Activated T-helper 1 cell treated with anti-CD3 and anti-CD28 coated beads, Interleukin-2, amount 50 U/mL, for 16 hours (primary cell): ENCODE measurements around the gene RFX5.

ENCODE experiments used
- DNase-seq, 2 donors: peaks; one replicate each; pipeline ENCODE4 v3.0.0-alpha.2; 2020; ENCODE audit warnings: low read depth in 1 of 2, low spot score in 1 of 2

Gene RFX5

GRCh38 chr1:151325231-151325630 is 21.8 kb downstream of the RFX5 start:
- no peak for DNase-seq

- no peak for DNase-seq
Observed at GRCh38 chr1:151324390-151324930, 22.6 kb downstream of the RFX5 start.

- DNase-seq = no peak
Observed at GRCh38 chr1:151318975-151319374, 28.1 kb downstream of the RFX5 start.

- no peak for DNase-seq
Observed at GRCh38 chr1:151315565-151316235, 31.4 kb downstream of the RFX5 start.

GRCh38 chr1:151314137-151314875 is 32.7 kb downstream of the RFX5 start:
- no peak for DNase-seq

GRCh38 chr1:151313501-151313900 is 33.6 kb downstream of the RFX5 start:
- DNase-seq = no peak

GRCh38 chr1:151312826-151313225 is 34.2 kb downstream of the RFX5 start:
- no peak for DNase-seq

- no peak for DNase-seq
Observed at GRCh38 chr1:151312411-151312810, 34.6 kb downstream of the RFX5 start.

- peak in 1 of 2 donors; percentile 67 for DNase-seq
Observed at GRCh38 chr1:151311589-151312331, 35.3 kb downstream of the RFX5 start.

- DNase-seq = no peak
Observed at GRCh38 chr1:151311011-151311410, 36.0 kb downstream of the RFX5 start.

- no peak for DNase-seq
Observed at GRCh38 chr1:151309811-151310323, 37.2 kb downstream of the RFX5 start.

GRCh38 chr1:151294742-151295462 is 52.1 kb downstream of the RFX5 start:
- no peak for DNase-seq

- DNase-seq = no peak
Observed at GRCh38 chr1:151293093-151293492, 54.0 kb downstream of the RFX5 start.

- no peak for DNase-seq
Observed at GRCh38 chr1:151292207-151293030, 54.6 kb downstream of the RFX5 start.

- no peak for DNase-seq
Observed at GRCh38 chr1:151290709-151291303, 56.2 kb downstream of the RFX5 start.
